Upper lobe of left lung (tissue), 6 donors: Measurements from ENCODE around the gene SERTAD1. TPM values are rescaled to one million over a fixed set of nuclear protein-coding genes. Genes with fewer than 3 reads are reported as not detected.
"Not testable (repeated sequence)": the region's sequence is repeated elsewhere in the genome, so short reads cannot be mapped to it uniquely, and the experiment has no call there.

Experiments
- ATAC-seq, 2 donors: fragments of 200-7000 bp; cut with Tn5 transposase; one replicate each; pipeline ENCODE4 v1.9.1; 2022; ENCODE audit warnings: mild to moderate bottlenecking in 2 of 2, moderate library complexity in 2 of 2; ENCODE audit not compliant: low FRiP score in 2 of 2
- DNase-seq, 2 donors: peaks; one replicate each; pipeline ENCODE4 v3.0.0-alpha.2; 2019 to 2020
- H3K27ac ChIP-seq, 4 donors: fragments of 200-600 bp; sonication (generic); one replicate each; pipeline ENCODE4 v1.5.1; 2016 to 2019
- H3K27me3 ChIP-seq, 4 donors: fragments of 200-600 bp; sonication (generic); one replicate each; pipeline ENCODE4 v1.5.1; 2017 to 2019
- H3K36me3 ChIP-seq, 4 donors: fragments of 200-600 bp; sonication (generic); one replicate each; pipeline ENCODE4 v1.5.1; 2016 to 2019
- H3K4me1 ChIP-seq, 4 donors: fragments of 200-600 bp; sonication (generic); one replicate each; pipeline ENCODE4 v1.5.1; 2018 to 2019
- H3K4me3 ChIP-seq, 4 donors: fragments of 200-600 bp; sonication (generic); one replicate each; pipeline ENCODE4 v1.5.1; 2017 to 2019; ENCODE audit warnings: mild to moderate bottlenecking in 2 of 4, moderate library complexity in 1 of 4
- H3K9me3 ChIP-seq, 4 donors: fragments of 200-600 bp; sonication (generic); one replicate each; pipeline ENCODE4 v1.5.1; 2018 to 2019
- CTCF ChIP-seq, 6 experiments: fragments of 450-650 bp in 4 of 6; fragments of 200-600 bp in 2 of 6; sonication (generic) in 2 of 6; IDR thresholded peaks; one replicate each; pipeline ENCODE4 v1.5.1; 2016 to 2019; ENCODE audit warnings: antibody characterized with exemption in 6 of 6
- EP300 ChIP-seq, 4 donors: sonication (generic); formaldehyde crosslinking; IDR thresholded peaks; one replicate each; pipeline ENCODE4 v1.5.1; 2017; ENCODE audit warnings: antibody characterized with exemption in 4 of 4, control low read depth in 2 of 4
- POLR2A ChIP-seq, 4 donors: fragments of 450-650 bp; IDR thresholded peaks; one replicate each; pipeline ENCODE4 v1.5.1; 2016 to 2017; ENCODE audit warnings: antibody characterized with exemption in 4 of 4, mild to moderate bottlenecking in 2 of 4
- POLR2AphosphoS5 ChIP-seq, 2 donors: sonication (generic); formaldehyde crosslinking; IDR thresholded peaks; one replicate each; pipeline ENCODE4 v1.5.1; 2017; ENCODE audit warnings: antibody characterized with exemption in 2 of 2
- WGBS, 2 donors: methylation state at CpG; one replicate each; pipeline ENCODE4 v1.1.5; 2017 to 2018; 5-methylcytosine and 5-hydroxymethylcytosine counted together
- total RNA-seq, 6 donors: library from RNA; depleted of rRNA in 4 of 6; stranded (reverse); fragments of >200 nt in 4 of 6; gene quantifications; one replicate each; pipeline versions ENCODE4 v1.1.0 to v1.2.1, GENCODE V29; 2016 to 2021
- donor health status: DM: no; HTN: no; CAD: no; lungs with moderate emphysema.
- donor health status: DM: no; HTN: yes; CAD: no; lungs with severe emphysema.

Gene SERTAD1
- total RNA-seq, 6 donors from 2014 or later: 2.1 to 37.5 (median 18.4) TPM

GRCh38 chr19:40412866-40413265, 12.9 kb downstream of the SERTAD1 start:
- no peaks in the 10 kb centered on the region for H3K27me3 ChIP-seq
- peak overlapping the region; percentile 21 to 61 (median 44) for H3K4me3 ChIP-seq
- H3K9me3 ChIP-seq: no peaks in the 10 kb centered on the region
- peaks cover 26 to 43% (median 39%) of the 10 kb centered on the region in 4 donors for H3K4me1 ChIP-seq
- ATAC-seq (no peak), DNase-seq (no peak)
- 58 to 72% methylated on average over 3 to 4 of the region's 4 CpGs for WGBS, 2 donors
- TF ChIP-seq CTCF (IDR thresholded peaks at IDR 0.05): no peak
- TF ChIP-seq POLR2AphosphoS5 (IDR thresholded peaks at IDR 0.05): no peak
- H3K36me3 ChIP-seq: peaks cover 0 to 4% (median 0%) of the 10 kb centered on the region in 4 donors
- peak overlapping the region; percentile 68 to 100 (median 87) for H3K27ac ChIP-seq

- Histone ChIP-seq H3K9me3 (no peaks in the 10 kb centered on the region), H3K36me3 (peaks cover 0 to 12% (median 0%) of the 10 kb centered on the region in 4 donors), H3K27me3 (no peaks in the 10 kb centered on the region), H3K4me3 (peak overlapping the region; percentile 21 to 61 (median 44)), H3K27ac (peak overlapping the region; percentile 68 to 100 (median 87)), H3K4me1 (peaks cover 25 to 37% (median 34%) of the 10 kb centered on the region in 4 donors)
- TF ChIP-seq POLR2A (IDR thresholded peaks at IDR 0.05) (no peak), POLR2AphosphoS5 (IDR thresholded peaks at IDR 0.05) (no peak), CTCF (IDR thresholded peaks at IDR 0.05) (no peak), EP300 (IDR thresholded peaks at IDR 0.05) (no peak)
- ATAC-seq (no peak), DNase-seq (no peak)
- WGBS, 2 donors: 59 to 71% methylated on average over 8 of the region's 8 CpGs
These were observed 13.8 kb downstream of the SERTAD1 start for GRCh38 chr19:40411958-40412499.

- no peaks in the 10 kb centered on the region for H3K9me3 ChIP-seq
- H3K27ac ChIP-seq: peak overlapping the region; percentile 68 to 100 (median 87)
- TF ChIP-seq POLR2A (IDR thresholded peaks at IDR 0.05): peak in 2 of 4 donors; percentile 35 to 45
- TF ChIP-seq EP300 (IDR thresholded peaks at IDR 0.05): peak in 2 of 4 donors; percentile 88
- TF ChIP-seq POLR2AphosphoS5 (IDR thresholded peaks at IDR 0.05): peak in 1 of 2 donors; percentile 35
- TF ChIP-seq CTCF (IDR thresholded peaks at IDR 0.05): no peak
- peak in 1 of 2 donors; percentile 41 for DNase-seq
- H3K4me1 ChIP-seq: peaks cover 18 to 31% (median 27%) of the 10 kb centered on the region in 4 donors
- peak overlapping the region; percentile 21 to 61 (median 44) for H3K4me3 ChIP-seq
- 30 to 52% methylated on average over 6 to 16 of the region's 16 CpGs for WGBS, 2 donors
- peak in 1 of 2 donors; percentile 4 for ATAC-seq
- H3K27me3 ChIP-seq: no peaks in the 10 kb centered on the region
- peaks cover 0 to 19% (median 0%) of the 10 kb centered on the region in 4 donors for H3K36me3 ChIP-seq
These were observed 14.5 kb downstream of the SERTAD1 start for GRCh38 chr19:40411125-40411842.

- TF ChIP-seq EP300 (IDR thresholded peaks at IDR 0.05) (no peak), POLR2A (IDR thresholded peaks at IDR 0.05) (no peak), POLR2AphosphoS5 (IDR thresholded peaks at IDR 0.05) (no peak), CTCF (IDR thresholded peaks at IDR 0.05) (no peak)
- H3K4me3 ChIP-seq: peak overlapping the region in 3 of 4 donors; percentile 43 to 61 (median 44)
These were observed 15.8 kb downstream of the SERTAD1 start for GRCh38 chr19:40410030-40410389.

GRCh38 chr19:40408598-40408925, 17.2 kb downstream of the SERTAD1 start:
- Histone ChIP-seq H3K27ac (peak overlapping the region in 1 of 4 donors; percentile 61), H3K36me3 (peaks cover 0 to 22% (median 0%) of the 10 kb centered on the region in 4 donors), H3K4me3 (peak overlapping the region in 1 of 4 donors; percentile 61), H3K4me1 (peaks cover 7 to 26% (median 11%) of the 10 kb centered on the region in 4 donors)
- not testable (repeated sequence) for ATAC-seq, H3K9me3 ChIP-seq, H3K27me3 ChIP-seq, DNase-seq
- WGBS, 2 donors: 81 to 88% methylated on average over 7 to 8 of the region's 8 CpGs

More at GRCh38 chr19:40410030-40410389, 15.8 kb downstream of the SERTAD1 start:
- no peak for DNase-seq
- WGBS, 2 donors: 57 to 63% methylated on average over 8 to 9 of the region's 9 CpGs
- Histone ChIP-seq H3K4me1 (peaks cover 14 to 26% (median 18%) of the 10 kb centered on the region in 4 donors), H3K9me3 (no peaks in the 10 kb centered on the region), H3K36me3 (peaks cover 0 to 22% (median 0%) of the 10 kb centered on the region in 4 donors), H3K27ac (peak overlapping the region in 3 of 4 donors; percentile 77 to 100 (median 97)), H3K27me3 (no peaks in the 10 kb centered on the region)
- no peak for ATAC-seq
